Liver (tissue), 3 donors: Measurements from ENCODE around the gene ATOH8.

Source experiments
- CTCF ChIP-seq: fragments of 150-350 bp; IDR thresholded peaks from 2 replicates; pipeline ENCODE4 v1.5.1; 2017; ENCODE audit warnings: improper control_type of control experiment, low read depth, low read length; ENCODE audit not compliant: missing input control
- EGR1 ChIP-seq, 2 donors: IDR thresholded peaks; 2 replicates each; pipeline ENCODE4 v1.6.1; 2016 to 2018; ENCODE audit warnings: antibody characterized with exemption in 2 of 2, low read depth in 2 of 2
- FOXA2 ChIP-seq: IDR thresholded peaks from 2 replicates; pipeline ENCODE4 v1.6.1; 2016; ENCODE audit warnings: antibody characterized with exemption
- GABPA ChIP-seq, 2 donors: IDR thresholded peaks in 1 of 2; conservative IDR thresholded peaks in 1 of 2; 2 replicates each; pipeline ENCODE4 v1.6.1; 2016; ENCODE audit warnings: antibody characterized with exemption in 2 of 2, mild to moderate bottlenecking in 1 of 2, moderate library complexity in 1 of 2
- JUND ChIP-seq, 2 donors: IDR thresholded peaks; 2 replicates each; pipeline ENCODE4 v1.6.1; 2016; ENCODE audit warnings: antibody characterized with exemption in 2 of 2
- MAX ChIP-seq: IDR thresholded peaks from 2 replicates; pipeline ENCODE4 v1.6.1; 2016; ENCODE audit warnings: antibody characterized with exemption
- RAD21 ChIP-seq, 2 donors: IDR thresholded peaks; 2 replicates each; pipeline ENCODE4 v1.6.1; 2016; ENCODE audit warnings: antibody characterized with exemption in 2 of 2, mild to moderate bottlenecking in 2 of 2
- REST ChIP-seq: IDR thresholded peaks from 2 replicates; pipeline ENCODE4 v1.6.1; 2016; ENCODE audit warnings: antibody characterized with exemption, mild to moderate bottlenecking
- TAF1 ChIP-seq: conservative IDR thresholded peaks from 2 replicates; pipeline ENCODE4 v1.6.1; 2016; ENCODE audit warnings: antibody characterized with exemption, mild to moderate bottlenecking
- YY1 ChIP-seq: IDR thresholded peaks from 2 replicates; pipeline ENCODE4 v1.6.1; 2016; ENCODE audit warnings: antibody characterized with exemption, mild to moderate bottlenecking
- TF ChIP-seq, protein P1 (sequence below): IDR thresholded peaks from 2 replicates; pipeline ENCODE4 v1.6.1; 2016; ENCODE audit warnings: antibody characterized with exemption
- TF ChIP-seq, protein P2 (sequence below): IDR thresholded peaks from 2 replicates; pipeline ENCODE4 v1.6.1; 2016; ENCODE audit warnings: antibody characterized with exemption
- donor health status: healthy.
- donor health status: healthy.

GRCh38 chr2:85796046-85796340 is 42.2 kb downstream of the ATOH8 start:
- TF ChIP-seq, protein P1, sequence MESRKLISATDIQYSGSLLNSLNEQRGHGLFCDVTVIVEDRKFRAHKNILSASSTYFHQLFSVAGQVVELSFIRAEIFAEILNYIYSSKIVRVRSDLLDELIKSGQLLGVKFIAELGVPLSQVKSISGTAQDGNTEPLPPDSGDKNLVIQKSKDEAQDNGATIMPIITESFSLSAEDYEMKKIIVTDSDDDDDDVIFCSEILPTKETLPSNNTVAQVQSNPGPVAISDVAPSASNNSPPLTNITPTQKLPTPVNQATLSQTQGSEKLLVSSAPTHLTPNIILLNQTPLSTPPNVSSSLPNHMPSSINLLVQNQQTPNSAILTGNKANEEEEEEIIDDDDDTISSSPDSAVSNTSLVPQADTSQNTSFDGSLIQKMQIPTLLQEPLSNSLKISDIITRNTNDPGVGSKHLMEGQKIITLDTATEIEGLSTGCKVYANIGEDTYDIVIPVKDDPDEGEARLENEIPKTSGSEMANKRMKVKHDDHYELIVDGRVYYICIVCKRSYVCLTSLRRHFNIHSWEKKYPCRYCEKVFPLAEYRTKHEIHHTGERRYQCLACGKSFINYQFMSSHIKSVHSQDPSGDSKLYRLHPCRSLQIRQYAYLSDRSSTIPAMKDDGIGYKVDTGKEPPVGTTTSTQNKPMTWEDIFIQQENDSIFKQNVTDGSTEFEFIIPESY: no peak
- TF ChIP-seq CTCF (no peak), GABPA (IDR thresholded peaks at IDR 0.05 in 1 of 2, conservative IDR thresholded peaks at IDR 0.05 in 1 of 2) (no peak), RAD21 (IDR thresholded peaks at IDR 0.05) (no peak), FOXA2 (no peak), YY1 (no peak), REST (no peak), TAF1 (no peak), JUND (IDR thresholded peaks at IDR 0.05) (no peak), MAX (no peak), EGR1 (IDR thresholded peaks at IDR 0.05; ENCODE audit: low read depth in 2 of 2) (no peak)
- TF ChIP-seq, protein P2, sequence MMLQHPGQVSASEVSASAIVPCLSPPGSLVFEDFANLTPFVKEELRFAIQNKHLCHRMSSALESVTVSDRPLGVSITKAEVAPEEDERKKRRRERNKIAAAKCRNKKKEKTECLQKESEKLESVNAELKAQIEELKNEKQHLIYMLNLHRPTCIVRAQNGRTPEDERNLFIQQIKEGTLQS: no peak
